CD1c-positive myeloid dendritic cell (primary cell): Measurements from ENCODE around the gene ACSL3.
"Not testable (repeated sequence)": the region's sequence is repeated elsewhere in the genome, so short reads cannot be mapped to it uniquely, and the experiment has no call there.

Source experiments
- DNase-seq: peaks from one replicate; pipeline ENCODE4 v3.0.0-alpha.2; 2016; ENCODE audit errors: extremely low spot score

The ACSL3 gene

GRCh38 chr2:222851956-222852617 lies 8.7 kb upstream of the ACSL3 start:
- DNase-seq, result no peak

- DNase-seq, result no peak
Observed at GRCh38 chr2:222854773-222855700, 5.8 kb upstream of the ACSL3 start.

- DNase-seq, result peak; percentile 74
Observed at GRCh38 chr2:222859786-222860612, 837 bp upstream of the ACSL3 start.

- peak; percentile 60 for DNase-seq
Observed at GRCh38 chr2:222861411-222862105, 722 bp downstream of the ACSL3 start.

GRCh38 chr2:222862106-222862908 lies 1.5 kb downstream of the ACSL3 start:
- DNase-seq, result no peak

- no peak for DNase-seq
Observed at GRCh38 chr2:222862909-222863544, 2.2 kb downstream of the ACSL3 start.

GRCh38 chr2:222864296-222864695 lies 3.5 kb downstream of the ACSL3 start:
- DNase-seq, result no peak

GRCh38 chr2:222865301-222865700 lies 4.5 kb downstream of the ACSL3 start:
- DNase-seq, result no peak

- DNase-seq, result no peak
Observed at GRCh38 chr2:222866358-222866960, 5.6 kb downstream of the ACSL3 start.

GRCh38 chr2:222868560-222869251 lies 7.9 kb downstream of the ACSL3 start:
- not testable (repeated sequence) for DNase-seq

GRCh38 chr2:222869252-222869560 lies 8.4 kb downstream of the ACSL3 start:
- DNase-seq, result peak; percentile 44

- no peak for DNase-seq
Observed at GRCh38 chr2:222871291-222871690, 10.5 kb downstream of the ACSL3 start.

GRCh38 chr2:222872551-222872950 lies 11.7 kb downstream of the ACSL3 start:
- DNase-seq, result no peak

- no peak for DNase-seq
Observed at GRCh38 chr2:222875482-222875881, 14.6 kb downstream of the ACSL3 start.

- DNase-seq, result no peak
Observed at GRCh38 chr2:222876947-222877346, 16.1 kb downstream of the ACSL3 start.

- DNase-seq, result no peak
Observed at GRCh38 chr2:222877556-222878300, 16.9 kb downstream of the ACSL3 start.

- no peak for DNase-seq
Observed at GRCh38 chr2:222878301-222878876, 17.6 kb downstream of the ACSL3 start.

GRCh38 chr2:222878877-222879603 lies 18.2 kb downstream of the ACSL3 start:
- DNase-seq, result no peak
